NCI-H1048 (cell line): ENCODE measurements around the gene PEDS1.
"Not testable (repeated sequence)": the region's sequence is repeated elsewhere in the genome, so short reads cannot be mapped to it uniquely, and the experiment has no call there.

ENCODE experiments used
- DNase-seq: peaks from one replicate; lab custom pipeline; 2025; lab: John Stamatoyannopoulos, UW

The PEDS1 gene

GRCh38 chr20:50163570-50164317 is 10.2 kb upstream of the PEDS1 start:
- DNase-seq: no peak

GRCh38 chr20:50161494-50161893 is 8.0 kb upstream of the PEDS1 start:
- DNase-seq: not testable (repeated sequence)

- no peak for DNase-seq
Observed at GRCh38 chr20:50153153-50153499, 397 bp downstream of the PEDS1 start.

GRCh38 chr20:50152394-50153152 is 950 bp downstream of the PEDS1 start:
- no peak for DNase-seq

- DNase-seq: peak; percentile 24
Observed at GRCh38 chr20:50151034-50151743, 2.3 kb downstream of the PEDS1 start.

GRCh38 chr20:50149481-50150254 is 3.9 kb downstream of the PEDS1 start:
- DNase-seq: no peak

GRCh38 chr20:50146732-50147662 is 6.5 kb downstream of the PEDS1 start:
- DNase-seq: no peak

GRCh38 chr20:50146214-50146613 is 7.3 kb downstream of the PEDS1 start:
- no peak for DNase-seq

GRCh38 chr20:50145566-50145965 is 8.0 kb downstream of the PEDS1 start:
- DNase-seq: no peak

- no peak for DNase-seq
Observed at GRCh38 chr20:50144362-50144761, 9.2 kb downstream of the PEDS1 start.

GRCh38 chr20:50142812-50143211 is 10.7 kb downstream of the PEDS1 start:
- DNase-seq: no peak

GRCh38 chr20:50141811-50142561 is 11.5 kb downstream of the PEDS1 start:
- no peak for DNase-seq

GRCh38 chr20:50141018-50141675 is 12.4 kb downstream of the PEDS1 start:
- no peak for DNase-seq

GRCh38 chr20:50140339-50140859 is 13.1 kb downstream of the PEDS1 start:
- DNase-seq: no peak

GRCh38 chr20:50138479-50139393 is 14.8 kb downstream of the PEDS1 start:
- DNase-seq: peak; percentile 45

GRCh38 chr20:50138120-50138478 is 15.4 kb downstream of the PEDS1 start:
- DNase-seq: no peak

GRCh38 chr20:50137702-50138101 is 15.8 kb downstream of the PEDS1 start:
- DNase-seq: not testable (repeated sequence)

- DNase-seq: no peak
Observed at GRCh38 chr20:50136822-50137599, 16.5 kb downstream of the PEDS1 start.
